ENCODE results near the gene THRB. TPM values are rescaled to one million over a fixed set of nuclear protein-coding genes. Genes with fewer than 3 reads are reported as not detected.

The THRB gene
- total RNA-seq, 3 donors from 2014 or later, result 25.1 to 75.5 (median 59.8) TPM

GRCh38 chr3:24460974-24461373, 33.7 kb downstream of the THRB start:
- no peak for TF ChIP-seq CTCF (IDR thresholded peaks at IDR 0.05)
- ATAC-seq, result no peak

GRCh38 chr3:24457719-24458118, 36.9 kb downstream of the THRB start:
- H3K4me1 ChIP-seq (ENCODE audit: low read depth), result peaks cover 12% of the 10 kb centered on the region
- no peaks in the 10 kb centered on the region for H3K9me3 ChIP-seq
- no peak for TF ChIP-seq CTCF (IDR thresholded peaks at IDR 0.05)
- DNase-seq (no peak), ATAC-seq (peak; percentile 48)
- intact Hi-C loops (cut with DNase I, micrococcal nuclease), result no loop called here
- no peaks in the 10 kb centered on the region for H3K36me3 ChIP-seq (ENCODE audit: low read depth)
- H3K4me3 ChIP-seq, result no peak overlapping the region

More at GRCh38 chr3:24460974-24461373, 33.7 kb downstream of the THRB start:
- DNase-seq, result no peak
- Histone ChIP-seq H3K4me3 (no peak overlapping the region), H3K9me3 (no peaks in the 10 kb centered on the region), H3K36me3 (ENCODE audit: low read depth) (no peaks in the 10 kb centered on the region), H3K4me1 (ENCODE audit: low read depth) (no peaks in the 10 kb centered on the region)
- intact Hi-C loops (cut with DNase I, micrococcal nuclease), result no loop called here

DNA sequence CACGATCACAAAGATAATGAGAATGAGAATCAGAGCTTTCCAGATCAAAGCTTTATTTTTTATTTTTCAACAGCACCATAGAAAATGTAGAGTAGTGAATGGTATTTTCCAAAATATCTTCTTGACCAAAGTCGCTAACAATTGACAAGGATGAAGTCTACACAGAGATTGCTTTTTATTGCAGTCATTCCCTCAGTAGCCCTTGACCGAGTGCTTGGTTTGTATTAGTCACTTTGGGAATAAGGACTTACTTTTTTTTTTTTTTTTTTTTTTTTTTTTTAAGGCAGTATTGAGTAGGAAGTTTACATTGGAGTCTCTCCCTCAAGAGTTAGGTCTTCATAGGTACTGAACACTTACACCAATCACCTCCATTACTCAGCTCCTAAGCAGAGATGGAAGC, 39.8 kb downstream of the THRB start:
- intact Hi-C loops (cut with DNase I, micrococcal nuclease), result loop anchor here in 1 of 2 donors (5.0 kb wide), 1 partner anchor 88 kb away; no protein-coding TSS in a partner anchor
- no peaks in the 10 kb centered on the region for H3K36me3 ChIP-seq (ENCODE audit: low read depth)
- no peak overlapping the region for H3K4me3 ChIP-seq
- ATAC-seq, result peak; percentile 52
- no peaks in the 10 kb centered on the region for H3K9me3 ChIP-seq
- peak in 1 of 3 donors; percentile 25 for DNase-seq
- peaks cover 26% of the 10 kb centered on the region for H3K4me1 ChIP-seq (ENCODE audit: low read depth)
- TF ChIP-seq CTCF (IDR thresholded peaks at IDR 0.05), result no peak

DNA sequence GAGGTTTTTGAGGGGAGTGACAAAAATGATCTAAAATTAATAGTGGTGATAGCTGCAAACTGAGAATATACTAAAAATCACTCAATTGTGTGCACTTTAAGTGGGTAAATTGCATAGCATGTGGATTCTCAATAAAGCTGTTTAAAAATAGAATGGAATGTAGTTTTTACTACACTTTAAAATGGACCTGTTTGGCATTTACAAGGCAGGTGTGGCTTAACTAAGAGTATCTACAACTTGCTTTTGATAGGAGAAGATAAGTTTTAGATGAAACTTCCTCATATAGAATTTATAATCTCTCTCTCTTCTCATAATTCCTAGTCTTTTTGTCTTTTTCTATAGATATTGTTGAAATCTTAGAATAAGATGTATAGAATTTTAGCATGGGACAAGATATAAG, 40.3 kb downstream of the THRB start:
- H3K4me1 ChIP-seq (ENCODE audit: low read depth), result peaks cover 26% of the 10 kb centered on the region
- intact Hi-C loops (cut with DNase I, micrococcal nuclease), result loop anchor here in 1 of 2 donors (5.0 kb wide), 1 partner anchor 87 kb away; no protein-coding TSS in a partner anchor
- TF ChIP-seq CTCF (IDR thresholded peaks at IDR 0.05), result no peak
- H3K36me3 ChIP-seq (ENCODE audit: low read depth), result no peaks in the 10 kb centered on the region
- H3K4me3 ChIP-seq, result no peak overlapping the region
- no peaks in the 10 kb centered on the region for H3K9me3 ChIP-seq
- peak; percentile 62 for ATAC-seq
- DNase-seq, result peak in 1 of 3 donors; percentile 51

DNA sequence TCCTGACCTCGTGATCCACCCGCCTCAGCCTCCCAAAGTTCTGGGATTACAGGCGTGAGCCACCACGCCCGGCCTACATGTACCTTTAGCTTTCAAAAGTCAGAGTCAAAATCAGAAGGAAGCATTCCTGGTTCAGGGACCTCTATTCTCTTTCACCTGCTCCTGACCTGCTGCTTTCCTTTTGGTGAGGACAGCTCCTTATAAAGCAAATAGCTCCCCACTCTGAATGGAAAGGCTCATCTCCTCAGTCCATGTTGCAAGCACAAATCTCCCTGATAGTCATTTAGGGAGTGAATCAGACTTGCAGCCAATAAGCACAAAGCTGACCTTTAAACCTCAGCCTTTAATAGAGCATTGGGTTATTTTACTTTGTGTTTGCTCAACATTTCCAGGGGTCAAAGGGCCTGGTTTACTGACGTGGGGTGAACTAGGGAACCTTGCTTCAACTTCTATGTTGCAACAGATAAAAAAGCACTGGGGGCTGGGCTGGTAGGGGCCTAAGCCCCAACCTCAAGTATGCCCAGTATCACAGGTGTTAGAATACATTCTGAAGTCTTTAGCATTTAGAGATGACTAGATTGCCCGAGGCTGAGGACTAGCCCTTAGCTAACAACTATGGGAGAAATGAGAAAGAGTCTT, 43.1 kb downstream of the THRB start:
- peak; percentile 91 for ATAC-seq

More for the DNA sequence above, 43.1 kb downstream of the THRB start:
- DNase-seq, result peak in 2 of 3 donors; percentile 43 to 77
- TF ChIP-seq CTCF (IDR thresholded peaks at IDR 0.05), result no peak
- intact Hi-C loops (cut with DNase I, micrococcal nuclease), result loop anchor here in 1 of 2 donors (5.0 kb wide), 1 partner anchor 84 kb away; no protein-coding TSS in a partner anchor
- Histone ChIP-seq H3K9me3 (no peaks in the 10 kb centered on the region), H3K4me1 (ENCODE audit: low read depth) (peaks cover 26% of the 10 kb centered on the region), H3K36me3 (ENCODE audit: low read depth) (no peaks in the 10 kb centered on the region), H3K4me3 (no peak overlapping the region)
